HEK293T (cell line): ENCODE measurements around the gene BTG2.
"Not testable (repeated sequence)": the region's sequence is repeated elsewhere in the genome, so short reads cannot be mapped to it uniquely, and the experiment has no call there.

Source experiments
- CTCF ChIA-PET: fragments of 350-600 bp; formaldehyde crosslinking; extraction: SDS; loops from one replicate; lab custom pipeline; 2021; ENCODE audit warnings: antibody characterized with exemption, inconsistent platforms; lab: Yijun Ruan, JAX
- POLR2A ChIA-PET: fragments of 350-600 bp; formaldehyde crosslinking; extraction: SDS; loops from one replicate; lab custom pipeline; 2020; ENCODE audit warnings: antibody characterized with exemption, inconsistent platforms; lab: Yijun Ruan, JAX
- DNase-seq: peaks from one replicate; pipeline ENCODE4 v3.0.0; 2012; ENCODE audit warnings: mixed read lengths; ENCODE audit errors: extremely low spot score
- ARNT ChIP-seq: fragments of 450-650 bp; IDR thresholded peaks from 2 replicates; pipeline ENCODE4 v1.6.1; 2017; ENCODE audit warnings: mild to moderate bottlenecking
- BHLHE40 ChIP-seq: fragments of 450-650 bp; IDR thresholded peaks from 2 replicates; pipeline ENCODE4 v1.6.1; 2016; ENCODE audit warnings: mild to moderate bottlenecking, moderate library complexity, borderline replicate concordance
- CTBP1 ChIP-seq: fragments of 450-650 bp; IDR thresholded peaks from 2 replicates; pipeline ENCODE4 v1.6.1; 2016; ENCODE audit warnings: borderline replicate concordance
- ELF4 ChIP-seq: fragments of 450-650 bp; IDR thresholded peaks from 2 replicates; pipeline ENCODE4 v1.6.1; 2017; ENCODE audit warnings: antibody characterized with exemption
- FOXA1 ChIP-seq: fragments of 450-650 bp; IDR thresholded peaks from 2 replicates; pipeline ENCODE4 v1.6.1; 2016; ENCODE audit warnings: mild to moderate bottlenecking
- FOXK2 ChIP-seq: fragments of 450-650 bp; IDR thresholded peaks from 2 replicates; pipeline ENCODE4 v1.6.1; 2016; ENCODE audit warnings: mild to moderate bottlenecking
- FOXM1 ChIP-seq: fragments of 450-650 bp; IDR thresholded peaks from 2 replicates; pipeline ENCODE4 v1.6.1; 2017; ENCODE audit warnings: mild to moderate bottlenecking, borderline replicate concordance
- HDGF ChIP-seq: fragments of 450-650 bp; IDR thresholded peaks from 2 replicates; pipeline ENCODE4 v1.6.1; 2017; ENCODE audit warnings: antibody characterized with exemption, borderline replicate concordance
- L3MBTL2 ChIP-seq: fragments of 450-650 bp; conservative IDR thresholded peaks from 2 replicates; pipeline ENCODE4 v1.6.1; 2016; ENCODE audit warnings: mild to moderate bottlenecking
- LEF1 ChIP-seq: fragments of 450-650 bp; IDR thresholded peaks from 2 replicates; pipeline ENCODE4 v1.6.1; 2017; ENCODE audit warnings: mild to moderate bottlenecking, borderline replicate concordance
- NFRKB ChIP-seq: fragments of 450-650 bp; IDR thresholded peaks from 2 replicates; pipeline ENCODE4 v1.6.1; 2016; ENCODE audit warnings: mild to moderate bottlenecking, moderate library complexity
- SP1 ChIP-seq: fragments of 450-650 bp; IDR thresholded peaks from 2 replicates; pipeline ENCODE4 v1.6.1; 2017
- SUZ12 ChIP-seq: fragments of 450-650 bp; IDR thresholded peaks from 2 replicates; pipeline ENCODE4 v1.6.1; 2016; ENCODE audit warnings: mild to moderate bottlenecking
- TARDBP ChIP-seq: fragments of 450-650 bp; IDR thresholded peaks from 2 replicates; pipeline ENCODE4 v1.6.1; 2016
- ZNF384 ChIP-seq: fragments of 450-650 bp; IDR thresholded peaks from 2 replicates; pipeline ENCODE4 v1.6.1; 2016
- TF ChIP-seq, protein P1 (sequence below): fragments of 450-650 bp; IDR thresholded peaks from 2 replicates; pipeline ENCODE4 v1.6.1; 2016

BTG2 gene

DNA sequence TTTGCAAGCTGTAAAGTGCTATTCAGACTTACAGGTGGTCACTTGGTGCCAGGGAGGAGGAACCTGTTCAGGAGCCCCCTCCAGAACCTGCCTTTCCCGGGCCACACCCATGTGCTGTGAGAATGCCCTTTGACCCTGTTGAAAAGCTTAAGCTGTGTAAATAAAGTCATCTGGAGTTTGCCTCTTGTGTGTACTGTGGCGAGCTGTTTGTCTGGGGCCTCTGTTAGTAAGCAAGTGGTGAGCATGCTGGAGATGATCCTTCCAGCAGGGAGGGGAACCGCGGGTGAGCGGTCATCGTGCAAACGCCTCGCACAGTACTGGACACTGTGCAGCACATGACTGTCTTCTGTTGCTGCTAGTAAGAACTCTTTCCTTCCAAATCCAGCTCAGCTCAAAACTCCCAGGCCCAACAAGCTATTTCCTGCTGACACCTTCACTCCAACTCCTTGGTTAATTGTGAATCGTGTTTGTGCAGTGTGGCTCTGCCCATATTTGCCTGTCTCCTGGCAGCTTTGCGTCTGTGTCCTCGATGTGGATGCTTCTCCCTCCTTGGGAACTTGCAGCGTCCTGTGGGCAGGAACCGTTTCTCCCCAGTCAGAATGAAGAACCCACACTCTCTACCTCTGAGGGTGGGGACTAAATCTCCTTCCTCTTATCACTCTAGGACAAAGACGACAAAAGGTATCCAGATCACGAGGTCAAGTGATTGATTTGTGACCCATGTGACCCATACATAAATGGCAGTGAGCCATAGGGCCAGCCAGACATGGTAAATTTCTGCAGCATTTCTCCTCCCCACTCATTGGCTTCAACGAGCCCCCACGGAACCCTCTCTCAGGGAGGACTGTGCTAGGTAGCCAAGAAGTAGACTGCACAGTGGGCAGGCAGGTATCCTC is 13.9 kb upstream of the BTG2 start:
- DNase-seq, result no peak
- ChIA-PET POLR2A (interaction anchor here (0.6 to 2.4 kb wide), 5 partner anchors 14 to 36 kb away, joined by 3 to 10 read pairs (median 4); partner anchors contain the start of gene BTG2), CTCF (interaction anchor here (1.5 kb wide), 2 partner anchors 19 to 49 kb away, joined by 4 to 5 read pairs; no protein-coding TSS in a partner anchor)
- TF ChIP-seq FOXA1 (no peak), FOXM1 (no peak), CTBP1 (no peak), ZNF384 (no peak), HDGF (no peak), L3MBTL2 (no peak), NFRKB (no peak), LEF1 (no peak), SUZ12 (no peak), ARNT (no peak), FOXK2 (no peak), TARDBP (no peak), SP1 (no peak), ELF4 (no peak), BHLHE40 (no peak)
- TF ChIP-seq, protein P1, sequence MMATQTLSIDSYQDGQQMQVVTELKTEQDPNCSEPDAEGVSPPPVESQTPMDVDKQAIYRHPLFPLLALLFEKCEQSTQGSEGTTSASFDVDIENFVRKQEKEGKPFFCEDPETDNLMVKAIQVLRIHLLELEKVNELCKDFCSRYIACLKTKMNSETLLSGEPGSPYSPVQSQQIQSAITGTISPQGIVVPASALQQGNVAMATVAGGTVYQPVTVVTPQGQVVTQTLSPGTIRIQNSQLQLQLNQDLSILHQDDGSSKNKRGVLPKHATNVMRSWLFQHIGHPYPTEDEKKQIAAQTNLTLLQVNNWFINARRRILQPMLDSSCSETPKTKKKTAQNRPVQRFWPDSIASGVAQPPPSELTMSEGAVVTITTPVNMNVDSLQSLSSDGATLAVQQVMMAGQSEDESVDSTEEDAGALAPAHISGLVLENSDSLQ, result no peak

DNA sequence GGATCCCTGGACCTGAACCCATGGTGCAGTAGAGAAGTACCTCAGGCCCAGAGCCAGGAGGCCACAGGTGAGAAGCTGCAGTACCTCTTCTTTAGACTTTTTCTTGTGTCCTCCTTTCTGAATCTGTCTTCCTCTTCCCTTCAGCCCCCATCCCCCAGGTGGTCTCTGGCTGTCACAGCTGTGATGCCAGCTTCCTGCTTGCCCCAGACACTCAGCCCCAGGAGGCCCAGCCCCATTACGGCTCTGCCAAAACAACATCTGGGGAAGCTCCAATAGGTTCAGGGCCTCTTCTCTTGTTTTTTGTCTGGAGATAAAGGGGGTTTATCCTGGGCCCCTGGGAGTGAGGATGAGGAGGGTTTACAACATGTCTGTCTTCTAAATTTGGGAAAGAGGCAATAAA is 9.5 kb upstream of the BTG2 start:
- POLR2A ChIA-PET, result interaction anchor here (1.7 kb wide), 2 partner anchors 9 to 31 kb away, joined by 6 to 7 read pairs; partner anchors contain the start of gene BTG2
- no peak for DNase-seq
- no peak for TF ChIP-seq TARDBP
- no peak for TF ChIP-seq FOXK2
- CTCF ChIA-PET, result no interaction called here

- ChIA-PET POLR2A (interaction anchor here (1.7 kb wide), 2 partner anchors 9 to 30 kb away, joined by 6 to 7 read pairs; partner anchors contain the start of gene BTG2), CTCF (no interaction called here)
- DNase-seq, result no peak
- TF ChIP-seq SUZ12 (no peak), FOXA1 (no peak), SP1 (no peak), ELF4 (no peak), BHLHE40 (no peak), ARNT (no peak), FOXK2 (no peak), FOXM1 (no peak), HDGF (no peak), LEF1 (no peak), ZNF384 (no peak), L3MBTL2 (no peak), TARDBP (no peak), NFRKB (no peak), CTBP1 (no peak)
- TF ChIP-seq, protein P1, result no peak
These were observed 8.8 kb upstream of the BTG2 start for GRCh38 chr1:203296460-203297073.

- POLR2A ChIA-PET, result no interaction called here
- no peak for TF ChIP-seq ARNT
- TF ChIP-seq ELF4, result no peak
- no peak for TF ChIP-seq CTBP1
- TF ChIP-seq HDGF, result no peak
- TF ChIP-seq FOXA1, result no peak
- TF ChIP-seq NFRKB, result no peak
- TF ChIP-seq SP1, result no peak
- TF ChIP-seq BHLHE40, result no peak
- TF ChIP-seq LEF1, result no peak
- TF ChIP-seq FOXM1, result no peak
- CTCF ChIA-PET, result interaction anchor here (0.8 kb wide), 1 partner anchor 11 kb away, joined by 3 read pairs; no protein-coding TSS in a partner anchor
- DNase-seq, result no peak
These were observed 6.2 kb upstream of the BTG2 start for GRCh38 chr1:203299169-203299568.

DNA sequence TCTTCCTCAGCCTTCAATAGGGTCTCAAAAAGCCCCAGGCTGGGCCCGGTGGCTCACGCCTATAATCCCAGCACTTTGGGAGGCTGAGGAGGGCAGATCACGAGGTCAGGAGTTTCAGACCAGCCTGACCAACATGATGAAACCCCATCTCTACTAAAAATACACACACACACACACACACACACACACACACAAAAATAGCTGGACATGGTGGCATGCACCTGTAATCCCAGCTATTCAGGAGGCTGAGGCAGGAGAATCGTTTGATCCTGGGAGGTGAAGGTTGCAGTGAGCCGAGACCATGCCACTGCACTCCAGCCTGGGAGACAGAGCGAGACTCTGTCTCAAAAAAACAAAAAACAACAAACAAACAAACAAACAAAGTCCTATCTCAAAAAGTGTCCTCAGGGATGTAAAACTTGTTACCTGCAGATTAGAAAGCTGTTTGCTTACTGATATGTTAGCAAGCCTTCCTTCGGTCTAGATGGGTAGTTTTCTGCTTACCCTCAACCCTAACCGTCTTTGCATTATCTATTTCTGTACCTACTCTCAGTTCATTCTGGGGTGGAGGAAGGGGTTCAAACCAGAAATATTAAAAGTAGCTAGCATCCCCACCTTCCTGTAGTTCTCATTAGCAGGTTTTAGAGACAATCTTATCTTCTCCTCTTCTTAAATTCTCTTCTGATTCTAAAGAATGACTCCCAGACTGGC is 5.4 kb upstream of the BTG2 start:
- POLR2A ChIA-PET, DNase-seq: not testable (repeated sequence)
- CTCF ChIA-PET, result interaction anchor here (0.7 to 1.1 kb wide), 2 partner anchors 22 to 28 kb away, joined by 3 read pairs; no protein-coding TSS in a partner anchor

DNA sequence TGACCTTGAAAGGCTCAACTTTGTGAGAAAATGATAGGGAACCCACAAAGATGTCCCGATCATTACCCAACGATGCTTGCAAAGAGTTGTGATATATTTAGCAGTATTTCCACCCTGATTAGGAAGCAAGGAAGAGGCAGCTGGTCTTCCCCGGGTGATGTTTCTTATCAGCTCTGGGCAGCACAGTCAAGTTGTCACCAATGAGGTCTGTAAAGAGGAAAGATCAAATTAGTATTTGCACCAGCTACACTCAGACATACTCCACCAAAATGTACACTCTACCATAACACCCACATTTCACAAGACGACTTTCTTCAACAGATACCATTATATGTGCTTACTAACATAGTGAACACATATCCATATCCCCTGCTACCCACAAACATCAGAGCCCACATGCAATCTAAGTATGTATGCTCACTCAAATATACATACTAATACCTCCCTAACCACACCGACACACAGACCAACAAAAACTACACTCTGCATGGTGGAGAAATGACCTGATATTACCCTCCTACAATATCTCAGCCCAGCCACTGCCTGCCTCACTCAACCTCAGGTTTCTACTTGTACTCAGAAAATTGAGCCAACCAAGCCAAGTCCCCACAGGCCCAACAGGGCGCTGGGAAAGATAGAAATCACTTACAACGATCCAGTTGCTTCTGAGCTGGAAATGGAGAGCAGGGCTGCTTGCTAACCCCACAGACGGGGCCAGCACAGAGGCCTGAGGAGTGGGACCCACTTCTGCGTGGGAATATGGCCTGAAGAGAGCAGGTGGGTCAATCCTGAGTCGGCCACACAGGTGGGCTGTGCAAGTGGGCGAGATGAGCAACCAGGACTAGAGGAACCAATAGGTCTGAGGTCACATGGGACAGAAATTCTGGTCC is 4.6 kb upstream of the BTG2 start:
- TF ChIP-seq SUZ12 (no peak), ELF4 (no peak), LEF1 (no peak), FOXK2 (no peak), FOXA1 (no peak), BHLHE40 (no peak), SP1 (no peak), ARNT (no peak), TARDBP (no peak), L3MBTL2 (no peak), HDGF (no peak)
- no peak for DNase-seq
- ChIA-PET POLR2A (no interaction called here), CTCF (interaction anchor here (0.7 to 1.1 kb wide), 2 partner anchors 23 to 27 kb away, joined by 3 read pairs; no protein-coding TSS in a partner anchor)
